UCSD-AML1 (cell line): ENCODE results near the gene RUFY4.

Experiments used
- DNase-seq: peaks from one replicate; lab custom pipeline; 2025; ENCODE audit not compliant: unreplicated experiment; lab: John Stamatoyannopoulos, UW

Gene RUFY4

GRCh38 chr2:218068721-218069334 is at the start of gene RUFY4:
TSS of gene RUFY4 (plus strand) at chr2:218069253. CDS start at chr2:218070606, 1,353 bp downstream.
- DNase-seq, result peak; percentile 66

- peak; percentile 34 for DNase-seq
Observed at GRCh38 chr2:218019411-218020060, 49.5 kb upstream of the RUFY4 start.

DNA sequence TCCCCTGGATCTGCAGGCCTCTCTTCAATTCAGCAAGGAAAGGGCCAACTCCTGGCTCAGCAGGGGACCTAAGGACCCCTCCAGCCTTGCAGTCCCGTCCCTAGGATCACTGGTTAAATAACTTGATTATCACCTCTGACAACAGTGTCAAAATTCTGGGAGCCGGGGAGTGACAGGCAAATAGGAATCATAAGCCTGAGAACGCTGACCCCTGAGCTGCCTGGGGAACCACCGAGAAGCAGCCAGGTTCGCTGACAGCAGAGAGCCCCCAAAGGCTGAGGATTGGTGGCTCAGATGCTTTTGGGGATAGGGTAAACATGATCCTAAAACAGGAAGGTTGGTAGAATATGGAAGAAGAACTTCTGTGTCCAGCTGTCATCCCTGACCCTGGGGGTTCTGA is 48.8 kb upstream of the RUFY4 start:
- no peak for DNase-seq

GRCh38 chr2:218020966-218021535 is 48.0 kb upstream of the RUFY4 start:
- DNase-seq, result no peak

GRCh38 chr2:218021536-218022071 is 47.4 kb upstream of the RUFY4 start:
- DNase-seq, result no peak

DNA sequence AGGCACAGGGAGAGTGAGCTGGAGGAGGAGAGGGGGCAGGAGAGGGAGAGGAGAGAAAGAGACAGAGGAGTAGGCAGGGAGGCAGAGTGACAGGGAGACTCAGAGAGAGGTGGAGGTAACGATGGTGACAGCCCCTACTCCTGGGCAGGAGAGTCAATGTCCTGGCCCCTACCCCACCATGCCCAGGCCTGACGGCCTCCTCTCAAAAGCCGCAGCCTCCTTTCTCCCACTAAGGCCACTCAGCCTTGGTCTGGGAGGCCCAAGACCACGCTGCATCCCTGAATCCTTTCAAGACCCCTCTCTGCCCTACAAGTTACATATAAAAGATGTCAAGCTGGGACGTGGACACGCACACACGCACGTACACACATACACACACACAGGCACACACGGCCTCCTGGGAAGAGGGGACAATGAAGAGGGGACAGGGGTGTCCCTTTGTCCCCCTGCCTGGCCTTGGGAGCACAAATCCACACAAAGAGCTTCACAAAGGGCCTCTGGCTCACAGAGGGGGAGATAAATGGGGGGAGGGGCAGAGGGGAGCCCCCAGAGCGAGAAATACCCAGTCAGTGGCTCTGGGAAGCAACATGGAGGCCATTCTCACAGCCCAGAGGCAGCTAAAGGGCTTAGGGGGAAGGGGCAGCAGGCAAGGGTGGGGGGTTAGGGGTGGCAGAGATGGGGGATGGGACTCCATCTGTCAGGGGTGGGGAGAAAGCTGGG is 46.8 kb upstream of the RUFY4 start:
- DNase-seq, result no peak

- DNase-seq, result no peak
Observed at GRCh38 chr2:218022851-218023530, 46.1 kb upstream of the RUFY4 start.

- no peak for DNase-seq
Observed at GRCh38 chr2:218023636-218024035, 45.4 kb upstream of the RUFY4 start.

DNA sequence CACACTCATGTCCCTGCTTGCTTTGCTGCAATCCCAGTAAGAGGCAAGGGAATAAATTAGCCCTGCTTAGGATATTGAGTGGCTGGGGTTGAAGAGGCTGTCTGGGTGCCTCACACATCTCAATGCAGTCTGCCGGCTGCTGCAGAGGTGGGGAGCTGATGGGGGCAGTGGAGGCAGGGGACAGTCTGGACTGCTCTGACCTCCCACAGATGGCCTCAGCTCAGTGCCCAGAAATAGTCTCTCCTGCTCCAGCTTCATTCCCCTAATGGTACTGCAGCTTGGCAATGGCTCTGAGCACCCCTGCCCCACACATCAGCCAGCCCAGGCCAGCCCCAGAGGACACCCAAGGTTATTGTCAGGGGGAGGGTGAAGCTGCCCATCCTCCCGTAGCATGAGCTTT is 44.7 kb upstream of the RUFY4 start:
- DNase-seq, result no peak

DNA sequence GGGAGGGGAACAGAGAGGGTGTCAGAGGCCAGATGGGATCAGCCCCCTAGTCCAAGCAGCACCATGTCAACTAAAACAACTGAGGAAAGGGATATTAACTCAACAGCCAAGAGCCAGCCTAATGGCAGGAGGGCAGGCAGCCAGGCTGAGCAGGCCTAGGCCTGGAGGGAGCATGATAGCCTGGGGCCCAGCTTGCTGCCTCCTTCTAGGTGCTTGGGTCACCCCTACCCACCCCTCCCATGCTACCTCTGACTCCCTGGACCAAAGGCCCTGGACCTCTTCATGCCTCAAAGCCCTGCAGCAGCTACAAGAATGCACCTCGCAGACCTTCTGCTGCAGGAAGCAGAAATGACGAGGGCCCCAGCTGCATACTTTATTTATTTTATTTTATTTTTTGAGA is 44.2 kb upstream of the RUFY4 start:
- DNase-seq, result no peak

DNA sequence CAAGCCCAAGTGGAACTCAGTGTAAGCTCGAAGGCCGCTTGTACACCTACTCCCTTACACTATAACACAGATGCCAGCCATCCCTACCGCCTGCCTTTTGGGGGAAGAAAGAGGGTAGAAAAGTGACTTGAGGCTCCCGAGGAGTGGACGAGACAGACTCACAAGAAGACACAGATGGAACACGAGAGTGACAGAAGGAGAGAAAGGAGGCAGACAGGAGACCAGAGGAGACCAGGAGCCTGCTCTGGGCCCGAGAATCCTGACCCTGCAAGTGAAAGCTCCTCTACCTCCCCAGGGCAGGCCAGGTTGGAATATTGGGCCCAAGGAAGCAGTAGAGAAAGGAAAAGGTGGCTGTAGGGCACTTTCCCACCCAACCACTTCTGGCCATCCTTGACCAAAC is 42.8 kb upstream of the RUFY4 start:
- DNase-seq, result no peak

GRCh38 chr2:218026676-218027425 is 42.2 kb upstream of the RUFY4 start:
- no peak for DNase-seq

DNA sequence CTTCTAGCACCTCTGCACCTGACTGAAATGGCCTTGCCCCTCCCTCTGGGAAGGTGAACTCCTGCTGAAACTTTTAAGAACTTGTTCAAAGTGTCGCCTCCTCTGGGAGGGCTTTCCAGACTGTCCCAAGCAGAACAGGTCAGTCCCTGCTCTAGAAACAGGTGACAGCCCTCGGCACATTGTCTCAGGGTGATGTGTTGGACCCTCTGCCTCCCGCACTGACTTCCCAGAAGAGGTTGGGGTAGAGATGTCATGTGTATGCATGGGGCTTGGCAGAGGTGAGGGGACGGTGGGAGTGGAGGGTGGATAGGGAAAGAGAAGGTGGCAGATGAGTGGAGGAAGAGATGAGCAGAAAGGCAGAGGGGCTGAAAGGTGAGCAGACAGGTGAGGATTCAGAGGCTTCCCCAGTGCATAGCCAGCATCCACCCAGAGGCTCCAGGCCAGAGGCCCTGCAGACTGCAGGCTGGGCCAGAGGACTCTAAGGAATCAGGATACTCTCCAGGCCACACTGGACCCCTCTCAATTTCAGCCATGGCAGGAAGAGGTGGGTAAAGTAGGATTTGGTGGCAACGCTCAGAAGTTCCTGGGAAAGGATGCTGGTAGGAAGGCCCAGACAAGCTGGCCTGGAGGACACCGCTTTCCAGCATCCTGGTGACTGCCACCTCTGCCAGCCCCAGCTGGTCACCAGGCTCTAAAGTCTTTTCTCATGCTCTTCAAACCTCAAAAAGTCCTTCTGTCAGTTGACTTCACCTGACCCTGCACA is 41.4 kb upstream of the RUFY4 start:
- no peak for DNase-seq

GRCh38 chr2:218028189-218028495 is 40.9 kb upstream of the RUFY4 start:
- DNase-seq, result no peak

- DNase-seq, result no peak
Observed at GRCh38 chr2:218028562-218029348, 40.3 kb upstream of the RUFY4 start.

DNA sequence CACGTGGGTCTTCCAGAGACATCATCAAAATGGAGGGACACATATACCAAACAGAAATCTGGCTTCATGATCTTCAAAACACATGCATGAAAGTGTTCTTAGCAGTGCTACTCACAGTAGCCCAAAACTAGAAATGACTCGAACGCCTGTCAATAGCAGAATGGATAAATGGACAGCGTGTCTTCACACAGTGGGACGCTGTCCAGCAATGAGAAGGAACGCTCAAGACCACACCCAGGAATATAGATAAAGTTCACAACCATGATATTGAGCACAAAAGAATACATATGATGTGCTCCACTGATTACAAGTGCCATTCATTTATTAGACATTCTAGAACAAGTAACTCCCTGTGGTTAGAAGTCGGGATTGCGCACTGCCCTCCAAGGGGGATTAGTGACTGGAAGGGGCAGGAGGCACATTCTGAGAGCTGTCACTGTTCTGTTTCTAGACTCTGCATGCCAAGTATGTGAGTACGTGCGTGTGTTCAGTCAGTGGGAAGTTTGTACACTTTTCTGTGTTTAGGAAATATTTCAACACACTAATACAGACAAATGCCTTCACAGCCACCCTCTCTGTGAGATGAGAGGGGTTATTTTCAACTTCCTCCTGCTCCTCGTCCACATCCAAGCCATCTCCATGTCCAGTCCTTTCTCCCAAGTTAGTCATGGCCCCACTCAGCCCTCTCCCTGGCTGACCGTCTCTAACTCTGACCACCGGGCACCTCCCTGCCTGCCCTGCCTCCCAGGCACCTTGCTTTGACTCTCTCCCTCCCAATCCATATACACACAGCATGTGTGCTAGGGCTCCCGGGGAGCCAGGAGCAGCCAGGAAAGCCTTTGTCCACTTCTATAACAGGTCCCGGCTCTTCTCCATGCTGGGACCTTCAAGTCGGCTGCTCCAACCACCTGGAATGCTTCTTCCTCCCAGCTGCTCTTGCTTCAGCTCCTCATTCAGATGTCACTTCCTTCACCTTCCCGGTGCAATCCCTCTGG is 39.4 kb upstream of the RUFY4 start:
- DNase-seq, result no peak

GRCh38 chr2:218030409-218031195 is 38.5 kb upstream of the RUFY4 start:
- no peak for DNase-seq
